ENCODE measurements around the gene SCAF1. TPM values are rescaled to one million over a fixed set of nuclear protein-coding genes. Genes with fewer than 3 reads are reported as not detected.
A peak's percentile ranks its signal among the peaks of the same experiment; 100 is the strongest.

Gene SCAF1
- total and polyA plus RNA-seq, 9 of the 15 experiments (the other 6 are each of a cell fraction or from before 2014, with no cell fraction given): 0.20 to 79.0 (median 4.9) TPM

DNA sequence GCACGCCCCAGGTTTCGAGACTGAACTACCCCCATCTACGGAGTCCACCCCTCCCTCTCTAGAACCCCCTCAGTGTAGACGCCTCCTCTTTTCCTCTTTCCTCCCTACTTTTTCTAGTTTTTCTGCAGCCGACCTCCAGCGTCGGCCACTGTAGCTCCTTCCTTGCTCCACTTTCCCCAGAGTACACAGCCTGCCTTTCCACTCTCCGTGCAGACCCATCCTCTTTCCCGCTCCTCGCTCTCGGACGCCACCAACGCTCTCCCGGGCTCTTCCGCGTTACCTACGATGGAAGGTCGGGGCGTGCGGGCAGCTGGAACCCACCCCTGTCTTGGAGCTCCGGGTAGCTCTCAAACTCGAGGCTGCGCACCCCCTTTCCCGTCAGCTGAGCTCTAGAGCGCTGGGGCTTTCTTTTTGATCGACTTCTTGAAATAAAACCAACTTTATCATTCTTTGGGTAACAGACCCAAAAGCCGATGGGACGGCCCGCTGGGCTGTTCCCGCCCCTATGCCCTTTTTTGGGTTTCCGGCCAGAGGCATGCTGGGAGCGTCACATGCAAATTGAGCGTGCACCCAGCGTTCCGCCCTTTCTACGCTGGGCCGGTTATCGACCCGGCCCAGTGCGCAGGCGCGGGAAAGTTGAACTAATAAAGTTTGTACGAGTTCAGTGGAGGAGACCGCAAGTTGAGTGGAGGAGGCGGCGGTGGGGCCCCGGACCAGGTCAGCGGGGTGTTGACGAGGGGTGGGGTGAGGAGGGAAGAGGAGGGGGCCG lies 23.5 kb downstream of the SCAF1 start, which contains the start of the genes BCL2L12 and IRF3 (continued):
- TF ChIP-seq, protein P1, sequence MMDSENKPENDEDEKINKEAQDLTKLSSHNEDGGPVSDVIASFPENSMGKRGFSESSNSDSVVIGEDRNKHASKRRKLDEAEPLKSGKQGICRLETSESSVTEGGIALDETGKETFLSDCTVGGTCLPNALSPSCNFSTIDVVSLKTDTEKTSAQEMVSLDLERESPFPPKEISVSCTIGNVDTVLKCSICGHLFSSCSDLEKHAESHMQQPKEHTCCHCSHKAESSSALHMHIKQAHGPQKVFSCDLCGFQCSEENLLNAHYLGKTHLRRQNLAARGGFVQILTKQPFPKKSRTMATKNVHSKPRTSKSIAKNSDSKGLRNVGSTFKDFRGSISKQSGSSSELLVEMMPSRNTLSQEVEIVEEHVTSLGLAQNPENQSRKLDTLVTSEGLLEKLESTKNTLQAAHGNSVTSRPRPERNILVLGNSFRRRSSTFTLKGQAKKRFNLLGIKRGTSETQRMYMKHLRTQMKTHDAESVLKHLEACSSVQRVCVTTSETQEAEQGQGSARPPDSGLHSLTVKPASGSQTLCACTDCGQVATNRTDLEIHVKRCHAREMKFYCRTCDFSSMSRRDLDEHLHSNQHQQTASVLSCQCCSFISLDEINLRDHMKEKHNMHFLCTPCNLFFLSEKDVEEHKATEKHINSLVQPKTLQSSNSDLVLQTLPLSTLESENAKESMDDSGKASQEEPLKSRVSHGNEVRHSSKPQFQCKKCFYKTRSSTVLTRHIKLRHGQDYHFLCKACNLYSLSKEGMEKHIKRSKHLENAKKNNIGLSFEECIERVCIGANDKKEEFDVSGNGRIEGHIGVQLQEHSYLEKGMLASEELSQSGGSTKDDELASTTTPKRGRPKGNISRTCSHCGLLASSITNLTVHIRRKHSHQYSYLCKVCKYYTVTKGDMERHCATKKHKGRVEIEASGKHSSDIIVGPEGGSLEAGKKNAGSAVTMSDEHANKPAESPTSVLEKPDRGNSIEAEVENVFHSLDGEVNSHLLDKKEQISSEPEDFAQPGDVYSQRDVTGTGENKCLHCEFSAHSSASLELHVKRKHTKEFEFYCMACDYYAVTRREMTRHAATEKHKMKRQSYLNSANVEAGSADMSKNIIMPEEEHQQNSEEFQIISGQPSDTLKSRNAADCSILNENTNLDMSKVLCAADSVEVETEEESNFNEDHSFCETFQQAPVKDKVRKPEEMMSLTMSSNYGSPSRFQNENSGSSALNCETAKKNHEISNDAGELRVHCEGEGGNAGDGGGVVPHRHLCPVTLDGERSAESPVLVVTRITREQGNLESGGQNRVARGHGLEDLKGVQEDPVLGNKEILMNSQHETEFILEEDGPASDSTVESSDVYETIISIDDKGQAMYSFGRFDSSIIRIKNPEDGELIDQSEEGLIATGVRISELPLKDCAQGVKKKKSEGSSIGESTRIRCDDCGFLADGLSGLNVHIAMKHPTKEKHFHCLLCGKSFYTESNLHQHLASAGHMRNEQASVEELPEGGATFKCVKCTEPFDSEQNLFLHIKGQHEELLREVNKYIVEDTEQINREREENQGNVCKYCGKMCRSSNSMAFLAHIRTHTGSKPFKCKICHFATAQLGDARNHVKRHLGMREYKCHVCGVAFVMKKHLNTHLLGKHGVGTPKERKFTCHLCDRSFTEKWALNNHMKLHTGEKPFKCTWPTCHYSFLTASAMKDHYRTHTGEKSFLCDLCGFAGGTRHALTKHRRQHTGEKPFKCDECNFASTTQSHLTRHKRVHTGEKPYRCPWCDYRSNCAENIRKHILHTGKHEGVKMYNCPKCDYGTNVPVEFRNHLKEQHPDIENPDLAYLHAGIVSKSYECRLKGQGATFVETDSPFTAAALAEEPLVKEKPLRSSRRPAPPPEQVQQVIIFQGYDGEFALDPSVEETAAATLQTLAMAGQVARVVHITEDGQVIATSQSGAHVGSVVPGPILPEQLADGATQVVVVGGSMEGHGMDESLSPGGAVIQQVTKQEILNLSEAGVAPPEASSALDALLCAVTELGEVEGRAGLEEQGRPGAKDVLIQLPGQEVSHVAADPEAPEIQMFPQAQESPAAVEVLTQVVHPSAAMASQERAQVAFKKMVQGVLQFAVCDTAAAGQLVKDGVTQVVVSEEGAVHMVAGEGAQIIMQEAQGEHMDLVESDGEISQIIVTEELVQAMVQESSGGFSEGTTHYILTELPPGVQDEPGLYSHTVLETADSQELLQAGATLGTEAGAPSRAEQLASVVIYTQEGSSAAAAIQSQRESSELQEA (IDR thresholded peaks at IDR 0.05; ENCODE audit: low read depth): 0 out of 2 replicates have a peak, but pooled peaks have one; percentile 1
- TF ChIP-seq KDM1A (IDR thresholded peaks at IDR 0.05) (peak in 1 of 2 experiments; percentile 32; a peak in 1 of 4 replicates), MAZ (CRISPR knock-in tag; conservative IDR thresholded peaks at IDR 0.05 in 1 of 2, IDR thresholded peaks at IDR 0.05 in 1 of 2) (0 out of 4 replicates have a peak, but pooled peaks of 1 of the 2 experiments have one; percentile 29), POLR2G (IDR thresholded peaks at IDR 0.05; ENCODE audit: low read depth, low read length) (peak; percentile 88), MTA1 (IDR thresholded peaks at IDR 0.05; ENCODE audit: borderline replicate concordance) (0 out of 2 replicates have a peak, but pooled peaks have one; percentile 10), ZNF143 (CRISPR knock-in tag; IDR thresholded peaks at IDR 0.05) (peak; percentile 79), ZNF384 (IDR thresholded peaks at IDR 0.05; ENCODE audit: low read depth, low read length) (no peak; the same call in 1 of the 2 replicates), E2F3 (CRISPR knock-in tag; IDR thresholded peaks at IDR 0.05) (no peak), POLR2H (tag; IDR thresholded peaks at IDR 0.05; ENCODE audit: low read depth) (peak; percentile 29), GTF2A2 (tag; IDR thresholded peaks at IDR 0.05) (no peak), MYC (IDR thresholded peaks at IDR 0.05; ENCODE audit: low read depth, low read length) (peak; percentile 9; the same call in 1 of the 2 replicates), MYC (CRISPR knock-in tag; IDR thresholded peaks at IDR 0.05; ENCODE audit: borderline replicate concordance, low read depth) (no peak), RBM17 (IDR thresholded peaks at IDR 0.05; ENCODE audit: borderline replicate concordance, low read depth, low read length) (no peak), SIN3A (IDR thresholded peaks at IDR 0.05; ENCODE audit: borderline replicate concordance in 2 of 2, control insufficient read depth in 1 of 2, low read depth in 2 of 2, low read length in 2 of 2) (peak; percentile 57 to 76; a peak in 2 of 4 replicates)
- TF ChIP-seq, protein P2, sequence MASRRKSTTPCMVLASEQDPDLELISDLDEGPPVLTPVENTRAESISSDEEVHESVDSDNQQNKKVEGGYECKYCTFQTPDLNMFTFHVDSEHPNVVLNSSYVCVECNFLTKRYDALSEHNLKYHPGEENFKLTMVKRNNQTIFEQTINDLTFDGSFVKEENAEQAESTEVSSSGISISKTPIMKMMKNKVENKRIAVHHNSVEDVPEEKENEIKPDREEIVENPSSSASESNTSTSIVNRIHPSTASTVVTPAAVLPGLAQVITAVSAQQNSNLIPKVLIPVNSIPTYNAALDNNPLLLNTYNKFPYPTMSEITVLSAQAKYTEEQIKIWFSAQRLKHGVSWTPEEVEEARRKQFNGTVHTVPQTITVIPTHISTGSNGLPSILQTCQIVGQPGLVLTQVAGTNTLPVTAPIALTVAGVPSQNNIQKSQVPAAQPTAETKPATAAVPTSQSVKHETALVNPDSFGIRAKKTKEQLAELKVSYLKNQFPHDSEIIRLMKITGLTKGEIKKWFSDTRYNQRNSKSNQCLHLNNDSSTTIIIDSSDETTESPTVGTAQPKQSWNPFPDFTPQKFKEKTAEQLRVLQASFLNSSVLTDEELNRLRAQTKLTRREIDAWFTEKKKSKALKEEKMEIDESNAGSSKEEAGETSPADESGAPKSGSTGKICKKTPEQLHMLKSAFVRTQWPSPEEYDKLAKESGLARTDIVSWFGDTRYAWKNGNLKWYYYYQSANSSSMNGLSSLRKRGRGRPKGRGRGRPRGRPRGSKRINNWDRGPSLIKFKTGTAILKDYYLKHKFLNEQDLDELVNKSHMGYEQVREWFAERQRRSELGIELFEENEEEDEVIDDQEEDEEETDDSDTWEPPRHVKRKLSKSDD (conservative IDR thresholded peaks at IDR 0.05; ENCODE audit: low read length): no peak

Measured in K562 (cell line).